ENCODE measurements around the gene VDR. TPM values are rescaled to one million over a fixed set of nuclear protein-coding genes. Genes with fewer than 3 reads are reported as not detected.
A peak's percentile ranks its signal among the peaks of the same experiment; 100 is the strongest.

The VDR gene
- total and polyA plus RNA-seq, 12 donors = 6.9 to 80.1 (median 18.4) TPM

GRCh38 chr12:47793015-47793681, 111.6 kb downstream of the VDR start:
- Histone ChIP-seq H3K36me3 (replicated peaks in 1 of 2) (peaks cover 0 to 96% of the 10 kb centered on the region in 2 donors), H3K4me3 (no peak overlapping the region)
- 79 to 87% (median 87%) methylated on average over 3 to 15 of the region's 15 CpGs for WGBS, 4 donors

DNA sequence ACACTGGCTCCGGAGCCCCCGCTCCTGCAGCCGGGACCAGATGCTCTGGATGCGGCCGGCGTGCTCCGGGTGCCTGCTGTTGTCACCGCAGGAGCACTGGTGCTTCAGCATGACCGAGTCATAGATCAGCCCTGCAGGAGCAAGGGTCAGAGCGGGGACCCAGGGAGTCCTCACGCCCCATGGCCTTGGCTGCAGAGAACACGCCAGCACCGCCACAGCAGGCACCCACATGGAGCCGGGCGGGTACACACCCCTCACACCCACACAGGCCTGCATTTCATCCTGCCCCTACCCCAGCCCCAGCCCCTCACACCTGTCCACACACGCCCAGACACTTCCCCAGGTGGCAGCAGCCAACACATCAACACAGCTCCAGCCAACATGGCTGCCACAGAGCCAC, 112.9 kb downstream of the VDR start:
- no peak for TF ChIP-seq CTCF (IDR thresholded peaks at IDR 0.05)
- TF ChIP-seq POLR2A (IDR thresholded peaks at IDR 0.05) = no peak
- Histone ChIP-seq H3K4me1 (replicated peaks in 1 of 2) (peaks cover 2 to 8% of the 10 kb centered on the region in 2 donors), H3K27ac (peak overlapping the region in 1 of 5 donors; percentile 3), H3K36me3 (replicated peaks in 1 of 2) (peaks cover 0 to 98% of the 10 kb centered on the region in 2 donors), H3K9me3 (replicated peaks in 1 of 3) (no peaks in the 10 kb centered on the region), H3K4me3 (no peak overlapping the region), H3K27me3 (no peaks in the 10 kb centered on the region)
- no peak for DNase-seq
- 89 to 93% (median 90%) methylated on average over 3 to 16 of the region's 16 CpGs for WGBS, 4 donors
- intact Hi-C loops (cut with DNase I) = no loop called here

More at GRCh38 chr12:47793015-47793681, 111.6 kb downstream of the VDR start:
- H3K27me3 ChIP-seq = no peaks in the 10 kb centered on the region
- TF ChIP-seq POLR2A (IDR thresholded peaks at IDR 0.05) = no peak
- no peak for TF ChIP-seq CTCF (IDR thresholded peaks at IDR 0.05)
- peak overlapping the region in 1 of 5 donors; percentile 6 for H3K27ac ChIP-seq
- intact Hi-C loops (cut with DNase I) = no loop called here
- no peaks in the 10 kb centered on the region for H3K9me3 ChIP-seq (replicated peaks in 1 of 3)
- no peaks in the 10 kb centered on the region for H3K4me1 ChIP-seq (replicated peaks in 1 of 2)
- no peak for DNase-seq

Other genes with a start within 250 kb of the VDR start
- gene RPAP3, start 199.0 kb downstream of the VDR start, total RNA-seq = 10 to 100 TPM in 8 of 9 donors, 1 to 10 TPM in 1; 9.1 to 29.8 (median 17.4) TPM
- 10 to 100 TPM in 1 of 3 donors, 1 to 10 TPM in 2; 7.3 to 56.1 (median 7.3) TPM for gene RPAP3, start 199.0 kb downstream of the VDR start, polyA plus RNA-seq
- 1 to 10 TPM in 3 of 9 donors, under 1 TPM in 3, not detected in 3; 0.11 to 2.6 (median 0.66) TPM for gene ENDOU, start 179.5 kb downstream of the VDR start, total RNA-seq
- gene ENDOU, start 179.5 kb downstream of the VDR start, polyA plus RNA-seq = under 1 TPM; 0.11 to 0.51 (median 0.16) TPM
- 10 to 100 TPM in 3 of 9 donors, 1 to 10 TPM in 6; 2.4 to 14.6 (median 8.8) TPM for gene RAPGEF3, start 146.1 kb downstream of the VDR start, total RNA-seq
- gene RAPGEF3, start 146.1 kb downstream of the VDR start, polyA plus RNA-seq = 10 to 100 TPM in 2 of 3 donors, 1 to 10 TPM in 1; 1.4 to 69.4 (median 43.8) TPM
- 10 to 100 TPM in 8 of 9 donors, 1 to 10 TPM in 1; 8.5 to 91.9 (median 65.9) TPM for gene SLC48A1, start 131.8 kb downstream of the VDR start, total RNA-seq
- 10 to 100 TPM; 36.3 to 51.0 (median 44.8) TPM for gene SLC48A1, start 131.8 kb downstream of the VDR start, polyA plus RNA-seq
- 100 to 1,000 TPM in 5 of 9 donors, 10 to 100 TPM in 3, 1 to 10 TPM in 1; 9.1 to 178 (median 142) TPM for gene HDAC7, start 85.1 kb downstream of the VDR start, total RNA-seq
- gene HDAC7, start 85.1 kb downstream of the VDR start, polyA plus RNA-seq = 100 to 1,000 TPM; 110 to 184 (median 164) TPM
- 100 to 1,000 TPM in 3 of 9 donors, 10 to 100 TPM in 6; 28.8 to 119 (median 61.1) TPM for gene TMEM106C, start 58.6 kb upstream of the VDR start, total RNA-seq
- gene TMEM106C, start 58.6 kb upstream of the VDR start, polyA plus RNA-seq = 10 to 100 TPM; 24.6 to 51.6 (median 31.5) TPM
- gene COL2A1, start 99.5 kb upstream of the VDR start, total RNA-seq = 10 to 100 TPM in 1 of 9 donors, under 1 TPM in 5, not detected in 3; 0.14 to 18.2 (median 0.28) TPM
- under 1 TPM; 0.07 to 0.20 (median 0.16) TPM for gene COL2A1, start 99.5 kb upstream of the VDR start, polyA plus RNA-seq
- 10 to 100 TPM in 6 of 9 donors, 1 to 10 TPM in 3; 6.0 to 21.6 (median 12.9) TPM for gene SENP1, start 201.1 kb upstream of the VDR start, total RNA-seq
- gene SENP1, start 201.1 kb upstream of the VDR start, polyA plus RNA-seq = 10 to 100 TPM in 1 of 3 donors, 1 to 10 TPM in 2; 3.0 to 10.2 (median 3.8) TPM
- 100 to 1,000 TPM in 7 of 9 donors, 10 to 100 TPM in 2; 94.3 to 183 (median 119) TPM for gene PFKM, start 214.4 kb upstream of the VDR start, total RNA-seq
- gene PFKM, start 214.4 kb upstream of the VDR start, polyA plus RNA-seq = 10 to 100 TPM; 44.4 to 93.7 (median 67.4) TPM

Measured in adrenal gland (tissue), 12 donors.